ENCODE measurements around the gene TMEM134.

- TF ChIP-seq, protein P1, sequence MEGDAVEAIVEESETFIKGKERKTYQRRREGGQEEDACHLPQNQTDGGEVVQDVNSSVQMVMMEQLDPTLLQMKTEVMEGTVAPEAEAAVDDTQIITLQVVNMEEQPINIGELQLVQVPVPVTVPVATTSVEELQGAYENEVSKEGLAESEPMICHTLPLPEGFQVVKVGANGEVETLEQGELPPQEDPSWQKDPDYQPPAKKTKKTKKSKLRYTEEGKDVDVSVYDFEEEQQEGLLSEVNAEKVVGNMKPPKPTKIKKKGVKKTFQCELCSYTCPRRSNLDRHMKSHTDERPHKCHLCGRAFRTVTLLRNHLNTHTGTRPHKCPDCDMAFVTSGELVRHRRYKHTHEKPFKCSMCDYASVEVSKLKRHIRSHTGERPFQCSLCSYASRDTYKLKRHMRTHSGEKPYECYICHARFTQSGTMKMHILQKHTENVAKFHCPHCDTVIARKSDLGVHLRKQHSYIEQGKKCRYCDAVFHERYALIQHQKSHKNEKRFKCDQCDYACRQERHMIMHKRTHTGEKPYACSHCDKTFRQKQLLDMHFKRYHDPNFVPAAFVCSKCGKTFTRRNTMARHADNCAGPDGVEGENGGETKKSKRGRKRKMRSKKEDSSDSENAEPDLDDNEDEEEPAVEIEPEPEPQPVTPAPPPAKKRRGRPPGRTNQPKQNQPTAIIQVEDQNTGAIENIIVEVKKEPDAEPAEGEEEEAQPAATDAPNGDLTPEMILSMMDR (IDR thresholded peaks at IDR 0.05; ENCODE audit: low read depth, low read length, poor library complexity, severe bottlenecking), result no peak
- TF ChIP-seq EZH2phosphoT487 (IDR thresholded peaks at IDR 0.05; ENCODE audit: borderline replicate concordance, low read length), result no peak
Observed at GRCh38 chr11:67448220-67448609, 20.8 kb downstream of the TMEM134 start.
